ENCODE measurements around the gene RBM47.
"Not testable (repeated sequence)": the region's sequence is repeated elsewhere in the genome, so short reads cannot be mapped to it uniquely, and the experiment has no call there.

The RBM47 gene

GRCh38 chr4:40629401-40630334 is at the start of gene RBM47:
Gene RBM47 (minus strand): TSS chr4:40629864. CDS start chr4:40438893, 190,971 bp downstream.
- peak; percentile 47 for DNase-seq (ENCODE audit: insufficient read length, low spot score)
- FAIRE-seq = no peak

GRCh38 chr4:40678421-40678820 is 48.8 kb upstream of the RBM47 start:
- no peak for DNase-seq (ENCODE audit: insufficient read length, low spot score)

GRCh38 chr4:40675166-40675565 is 45.5 kb upstream of the RBM47 start:
- FAIRE-seq = no peak
- no peak for DNase-seq (ENCODE audit: insufficient read length, low spot score)

More at GRCh38 chr4:40678421-40678820, 48.8 kb upstream of the RBM47 start:
- no peak for FAIRE-seq

GRCh38 chr4:40672528-40673522 is 43.2 kb upstream of the RBM47 start:
- DNase-seq (ENCODE audit: insufficient read length, low spot score) (peak; percentile 88), FAIRE-seq (peak; percentile 86)

- no peak for FAIRE-seq
- DNase-seq (ENCODE audit: insufficient read length, low spot score) = no peak
These were observed 39.8 kb upstream of the RBM47 start for GRCh38 chr4:40669504-40669903.

GRCh38 chr4:40665842-40666241 is 36.2 kb upstream of the RBM47 start:
- no peak for FAIRE-seq
- no peak for DNase-seq (ENCODE audit: insufficient read length, low spot score)

GRCh38 chr4:40662962-40663604 is 33.4 kb upstream of the RBM47 start:
- DNase-seq (ENCODE audit: insufficient read length, low spot score) = peak; percentile 13

GRCh38 chr4:40661803-40662202 is 32.1 kb upstream of the RBM47 start:
- DNase-seq (ENCODE audit: insufficient read length, low spot score) (no peak), FAIRE-seq (no peak)

More at GRCh38 chr4:40662962-40663604, 33.4 kb upstream of the RBM47 start:
- FAIRE-seq = no peak

GRCh38 chr4:40656201-40656863 is 26.7 kb upstream of the RBM47 start:
- FAIRE-seq (no peak), DNase-seq (ENCODE audit: insufficient read length, low spot score) (no peak)

- FAIRE-seq = no peak
These were observed 21.6 kb upstream of the RBM47 start for GRCh38 chr4:40651280-40651679.

GRCh38 chr4:40649321-40649720 is 19.7 kb upstream of the RBM47 start:
- DNase-seq (ENCODE audit: insufficient read length, low spot score) = no peak
- FAIRE-seq = no peak

More at GRCh38 chr4:40651280-40651679, 21.6 kb upstream of the RBM47 start:
- no peak for DNase-seq (ENCODE audit: insufficient read length, low spot score)

- no peak for DNase-seq (ENCODE audit: insufficient read length, low spot score)
- FAIRE-seq = no peak
These were observed 19.1 kb upstream of the RBM47 start for GRCh38 chr4:40648742-40649281.

- DNase-seq (ENCODE audit: insufficient read length, low spot score) (no peak), FAIRE-seq (no peak)
These were observed 18.5 kb upstream of the RBM47 start for GRCh38 chr4:40648131-40648530.

- no peak for DNase-seq (ENCODE audit: insufficient read length, low spot score)
- FAIRE-seq = no peak
These were observed 15.9 kb upstream of the RBM47 start for GRCh38 chr4:40645586-40645985.

GRCh38 chr4:40632080-40632479 is 2.4 kb upstream of the RBM47 start:
- DNase-seq (ENCODE audit: insufficient read length, low spot score) (no peak), FAIRE-seq (no peak)

GRCh38 chr4:40630335-40631021 is 814 bp upstream of the RBM47 start:
- FAIRE-seq (no peak), DNase-seq (ENCODE audit: insufficient read length, low spot score) (no peak)

GRCh38 chr4:40628888-40629287 is 776 bp downstream of the RBM47 start:
- DNase-seq (ENCODE audit: insufficient read length, low spot score) (no peak), FAIRE-seq (no peak)

GRCh38 chr4:40628407-40628806 is 1.3 kb downstream of the RBM47 start:
- DNase-seq (ENCODE audit: insufficient read length, low spot score); FAIRE-seq: not testable (repeated sequence)

- FAIRE-seq (no peak), DNase-seq (ENCODE audit: insufficient read length, low spot score) (no peak)
These were observed 2.1 kb downstream of the RBM47 start for GRCh38 chr4:40627540-40627939.

Measured in HTR-8/SVneo (cell line).